Measurements from ENCODE around the gene ADORA2A.
A peak's percentile ranks its signal among the peaks of the same experiment; 100 is the strongest.

Gene ADORA2A

DNA sequence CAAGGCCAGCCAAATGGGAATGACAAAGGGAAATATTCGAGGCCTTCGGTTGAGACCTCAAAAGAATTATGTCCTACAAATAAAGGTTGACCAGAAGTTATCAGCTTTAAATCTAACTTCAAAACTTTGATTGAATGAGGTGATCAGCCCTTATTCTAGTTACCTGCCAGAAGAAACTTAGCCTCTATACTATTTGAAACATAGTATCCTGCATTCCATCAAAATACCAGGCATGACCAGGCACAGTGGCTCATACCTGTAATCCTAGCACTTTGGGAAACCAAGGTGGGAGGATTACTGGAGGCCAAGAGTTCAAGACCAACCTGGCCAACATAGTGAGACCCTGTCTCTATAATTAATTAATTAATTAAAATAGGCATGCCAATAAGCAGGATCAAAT, 44.3 kb upstream of the ADORA2A start:
- H3K14ac ChIP-seq (ENCODE audit: low read length): no peak overlapping the region

GRCh38 chr22:24384131-24384530, 43.3 kb upstream of the ADORA2A start:
- Histone ChIP-seq H2BK120ac (ENCODE audit: insufficient read depth, low read length, poor library complexity) (no peak overlapping the region), H2AFZ (ENCODE audit: insufficient read depth, low read length, poor library complexity) (no peak overlapping the region), H2AK5ac (ENCODE audit: low read length) (no peak overlapping the region), H3K4ac (ENCODE audit: low read depth, low read length) (no peak overlapping the region), H3K14ac (ENCODE audit: low read length) (no peak overlapping the region), H3K27ac (ENCODE audit: low read depth, low read length) (no peak overlapping the region), H2BK12ac (ENCODE audit: low read length) (no peak overlapping the region), H3K4me2 (ENCODE audit: low read length) (no peak overlapping the region), H3K9me3 (ENCODE audit: insufficient read depth, low read depth, low read length) (no peaks in the 10 kb centered on the region), H3K36me3 (ENCODE audit: control insufficient read depth in 1 of 2, insufficient read depth in 2 of 2, low read length in 2 of 2) (peaks cover 2% of the 10 kb centered on the region in 2 experiments), H3K9ac (ENCODE audit: low read length) (no peak overlapping the region), H3K79me1 (ENCODE audit: low read length) (no peaks in the 10 kb centered on the region), H3K4me3 (ENCODE audit: low read depth, low read length) (no peak overlapping the region), H3K23ac (ENCODE audit: low read length) (no peak overlapping the region), H3K27me3 (ENCODE audit: insufficient read depth, low read length) (no peaks in the 10 kb centered on the region), H4K91ac (ENCODE audit: low read depth, low read length) (no peak overlapping the region), H2BK5ac (ENCODE audit: low read depth, low read length, poor library complexity) (no peak overlapping the region), H4K12ac (ENCODE audit: low read depth, low read length) (no peak overlapping the region), H3K18ac (ENCODE audit: low read length) (no peak overlapping the region), H3K79me2 (ENCODE audit: control insufficient read depth, insufficient read depth, low read length, poor library complexity) (no peaks in the 10 kb centered on the region), H3K4me1 (ENCODE audit: control insufficient read depth in 1 of 2, insufficient read depth in 2 of 2, low read length in 2 of 2) (no peaks in the 10 kb centered on the region), H4K8ac (ENCODE audit: low read depth, low read length) (no peak overlapping the region)
- DNase-seq: no peak
- no CpG with 5 or more reads among the region's 1 CpG for WGBS (ENCODE audit: extremely low coverage, insufficient coverage, insufficient read length)

More for the DNA sequence above, 44.3 kb upstream of the ADORA2A start:
- whole genome bisulfite sequencing (ENCODE audit: extremely low coverage, insufficient coverage, insufficient read length): no CpG with 5 or more reads among the region's 2 CpGs
- Histone ChIP-seq H3K9ac (ENCODE audit: low read length) (no peak overlapping the region), H3K4ac (ENCODE audit: low read depth, low read length) (no peak overlapping the region), H4K12ac (ENCODE audit: low read depth, low read length) (no peak overlapping the region), H2BK5ac (ENCODE audit: low read depth, low read length, poor library complexity) (no peak overlapping the region), H3K23ac (ENCODE audit: low read length) (no peak overlapping the region), H3K36me3 (ENCODE audit: control insufficient read depth in 1 of 2, insufficient read depth in 2 of 2, low read length in 2 of 2) (peaks cover 2% of the 10 kb centered on the region in 2 experiments), H3K4me1 (ENCODE audit: control insufficient read depth in 1 of 2, insufficient read depth in 2 of 2, low read length in 2 of 2) (no peaks in the 10 kb centered on the region), H3K27ac (ENCODE audit: low read depth, low read length) (no peak overlapping the region), H4K91ac (ENCODE audit: low read depth, low read length) (no peak overlapping the region), H2AK5ac (ENCODE audit: low read length) (no peak overlapping the region), H3K27me3 (ENCODE audit: insufficient read depth, low read length) (no peaks in the 10 kb centered on the region), H3K4me3 (ENCODE audit: low read depth, low read length) (no peak overlapping the region), H3K18ac (ENCODE audit: low read length) (no peak overlapping the region), H3K9me3 (ENCODE audit: insufficient read depth, low read depth, low read length) (no peaks in the 10 kb centered on the region), H2BK12ac (ENCODE audit: low read length) (no peak overlapping the region), H4K8ac (ENCODE audit: low read depth, low read length) (no peak overlapping the region), H2BK120ac (ENCODE audit: insufficient read depth, low read length, poor library complexity) (no peak overlapping the region), H2AFZ (ENCODE audit: insufficient read depth, low read length, poor library complexity) (no peak overlapping the region), H3K79me2 (ENCODE audit: control insufficient read depth, insufficient read depth, low read length, poor library complexity) (no peaks in the 10 kb centered on the region), H3K4me2 (ENCODE audit: low read length) (no peak overlapping the region), H3K79me1 (ENCODE audit: low read length) (no peaks in the 10 kb centered on the region)
- peak in 1 of 2 donors; percentile 78 for DNase-seq

- no CpG with 5 or more reads among the region's 2 CpGs for WGBS (ENCODE audit: extremely low coverage, insufficient coverage, insufficient read length)
- Histone ChIP-seq H3K27ac (ENCODE audit: low read depth, low read length) (no peak overlapping the region), H2AFZ (ENCODE audit: insufficient read depth, low read length, poor library complexity) (no peak overlapping the region)
Observed at GRCh38 chr22:24386937-24387471, 40.4 kb upstream of the ADORA2A start.

GRCh38 chr22:24389680-24390079, 37.7 kb upstream of the ADORA2A start:
- H3K4ac ChIP-seq (ENCODE audit: low read depth, low read length): no peak overlapping the region
- DNase-seq: peak; percentile 83 to 91
- H3K14ac ChIP-seq (ENCODE audit: low read length): no peak overlapping the region
- H3K4me3 ChIP-seq (ENCODE audit: low read depth, low read length): no peak overlapping the region
- no peaks in the 10 kb centered on the region for H3K79me1 ChIP-seq (ENCODE audit: low read length)
- no peak overlapping the region for H4K8ac ChIP-seq (ENCODE audit: low read depth, low read length)
- H2BK120ac ChIP-seq (ENCODE audit: insufficient read depth, low read length, poor library complexity): no peak overlapping the region
- WGBS (ENCODE audit: extremely low coverage, insufficient coverage, insufficient read length): no CpG with 5 or more reads among the region's 1 CpG
- H3K27ac ChIP-seq (ENCODE audit: low read depth, low read length): no peak overlapping the region
- no peak overlapping the region for H2BK12ac ChIP-seq (ENCODE audit: low read length)
- H3K23ac ChIP-seq (ENCODE audit: low read length): no peak overlapping the region
- no peak overlapping the region for H2AFZ ChIP-seq (ENCODE audit: insufficient read depth, low read length, poor library complexity)
- no peak overlapping the region for H4K12ac ChIP-seq (ENCODE audit: low read depth, low read length)
- no peak overlapping the region for H2AK5ac ChIP-seq (ENCODE audit: low read length)
- no peaks in the 10 kb centered on the region for H3K9me3 ChIP-seq (ENCODE audit: insufficient read depth, low read depth, low read length)
- H3K18ac ChIP-seq (ENCODE audit: low read length): no peak overlapping the region
- H3K4me1 ChIP-seq (ENCODE audit: control insufficient read depth in 1 of 2, insufficient read depth in 2 of 2, low read length in 2 of 2): peaks cover 0 to 3% of the 10 kb centered on the region in 2 experiments
- peaks cover 0 to 2% of the 10 kb centered on the region in 2 experiments for H3K36me3 ChIP-seq (ENCODE audit: control insufficient read depth in 1 of 2, insufficient read depth in 2 of 2, low read length in 2 of 2)
- H3K4me2 ChIP-seq (ENCODE audit: low read length): no peak overlapping the region
- no peak overlapping the region for H4K91ac ChIP-seq (ENCODE audit: low read depth, low read length)
- H3K79me2 ChIP-seq (ENCODE audit: control insufficient read depth, insufficient read depth, low read length, poor library complexity): no peaks in the 10 kb centered on the region
- no peaks in the 10 kb centered on the region for H3K27me3 ChIP-seq (ENCODE audit: insufficient read depth, low read length)
- H3K9ac ChIP-seq (ENCODE audit: low read length): no peak overlapping the region
- H2BK5ac ChIP-seq (ENCODE audit: low read depth, low read length, poor library complexity): no peak overlapping the region

More at GRCh38 chr22:24386937-24387471, 40.4 kb upstream of the ADORA2A start:
- Histone ChIP-seq H3K9ac (ENCODE audit: low read length) (no peak overlapping the region), H4K8ac (ENCODE audit: low read depth, low read length) (no peak overlapping the region), H3K9me3 (ENCODE audit: insufficient read depth, low read depth, low read length) (no peaks in the 10 kb centered on the region), H3K4me1 (ENCODE audit: control insufficient read depth in 1 of 2, insufficient read depth in 2 of 2, low read length in 2 of 2) (no peaks in the 10 kb centered on the region), H4K12ac (ENCODE audit: low read depth, low read length) (no peak overlapping the region), H4K91ac (ENCODE audit: low read depth, low read length) (no peak overlapping the region), H3K79me2 (ENCODE audit: control insufficient read depth, insufficient read depth, low read length, poor library complexity) (no peaks in the 10 kb centered on the region), H3K18ac (ENCODE audit: low read length) (no peak overlapping the region), H3K14ac (ENCODE audit: low read length) (no peak overlapping the region), H3K23ac (ENCODE audit: low read length) (no peak overlapping the region), H2AK5ac (ENCODE audit: low read length) (no peak overlapping the region), H2BK5ac (ENCODE audit: low read depth, low read length, poor library complexity) (no peak overlapping the region), H2BK12ac (ENCODE audit: low read length) (no peak overlapping the region), H2BK120ac (ENCODE audit: insufficient read depth, low read length, poor library complexity) (no peak overlapping the region), H3K36me3 (ENCODE audit: control insufficient read depth in 1 of 2, insufficient read depth in 2 of 2, low read length in 2 of 2) (peaks cover 0 to 4% of the 10 kb centered on the region in 2 experiments), H3K27me3 (ENCODE audit: insufficient read depth, low read length) (no peaks in the 10 kb centered on the region), H3K4ac (ENCODE audit: low read depth, low read length) (no peak overlapping the region), H3K79me1 (ENCODE audit: low read length) (no peaks in the 10 kb centered on the region), H3K4me3 (ENCODE audit: low read depth, low read length) (no peak overlapping the region), H3K4me2 (ENCODE audit: low read length) (no peak overlapping the region)
- DNase-seq: no peak

Measured in trophoblast cell (in vitro differentiated cells and primary cell).